ENCODE data around the gene KRT7.

- no peak for TF ChIP-seq POLR2A (IDR thresholded peaks at IDR 0.05)
- TF ChIP-seq CTCF (IDR thresholded peaks at IDR 0.05): no peak
Observed at GRCh38 chr12:52285851-52286530, 52.9 kb downstream of the KRT7 start.

All from gastroesophageal sphincter (tissue), 3 donors.